Prostate gland (tissue), 2 donors: ENCODE results near the gene CLEC2D. TPM values are rescaled to one million over a fixed set of nuclear protein-coding genes. Genes with fewer than 3 reads are reported as not detected.

Experiments
- DNase-seq: peaks from one replicate; pipeline ENCODE4 v3.0.0-alpha.2; 2019; ENCODE audit warnings: low spot score
- H3K27ac ChIP-seq, 2 donors: fragments of 200-600 bp; sonication (generic); 2 replicates each; pipeline ENCODE4 v1.5.1; 2017 to 2019
- H3K27me3 ChIP-seq: fragments of 200-600 bp; sonication (generic); replicated peaks from 2 replicates; pipeline ENCODE4 v1.5.1; 2019; ENCODE audit not compliant: insufficient read depth
- H3K36me3 ChIP-seq, 2 donors: fragments of 200-600 bp; sonication (generic); 1 replicate in 1 of 2; 2 replicates in 1 of 2; pipeline versions ENCODE4 v1.5.1 to v1.8.1; 2017 to 2019
- H3K4me1 ChIP-seq: fragments of 200-600 bp; sonication (generic); replicated peaks from 2 replicates; pipeline ENCODE4 v1.5.1; 2019
- H3K4me3 ChIP-seq, 2 donors: fragments of 200-600 bp; sonication (generic); 2 replicates each; pipeline ENCODE4 v1.5.1; 2017 to 2019
- H3K9me3 ChIP-seq: fragments of 200-600 bp; sonication (generic); 2 replicates; pipeline ENCODE4 v1.5.1; 2017
- POLR2A ChIP-seq: fragments of 450-650 bp; IDR thresholded peaks from one replicate; pipeline ENCODE4 v1.6.1; 2016; ENCODE audit warnings: antibody characterized with exemption, mild to moderate bottlenecking
- POLR2AphosphoS5 ChIP-seq: sonication (generic); formaldehyde crosslinking; IDR thresholded peaks from one replicate; pipeline ENCODE4 v1.6.1; 2017; ENCODE audit warnings: antibody characterized with exemption
- WGBS: methylation state at CpG from one replicate; pipeline ENCODE4 v1.1.5; 2018; 5-methylcytosine and 5-hydroxymethylcytosine counted together
- intact Hi-C: fragments of 100-400 bp; cut with DNase I; formaldehyde crosslinking; loops from one replicate; pipeline ENCODE4 v1.14.2; 2022
- total RNA-seq, 2 donors: library from RNA; depleted of rRNA; stranded (reverse); fragments of >200 nt; gene quantifications; one replicate each; pipeline ENCODE4 v1.1.0, GENCODE V29; 2016
- TF ChIP-seq, protein P1 (sequence below), 4 experiments: fragments of 200-600 bp in 2 of 4; fragments of 450-650 bp in 2 of 4; sonication (generic) in 2 of 4; IDR thresholded peaks; 1 replicate in 3 of 4; 2 replicates in 1 of 4; pipeline ENCODE4 v1.5.1; 2016 to 2019; ENCODE audit warnings: antibody characterized with exemption in 4 of 4, mild to moderate bottlenecking in 2 of 4, moderate library complexity in 2 of 4

The CLEC2D gene
- 10 to 100 TPM in 1 of 2 donors, 1 to 10 TPM in 1; 4.1 to 19.9 TPM for total RNA-seq

- Histone ChIP-seq H3K36me3 (no peaks in the 10 kb centered on the region), H3K4me3 (no peak within 1 kb of the TSS), H3K9me3 (no peaks in the 10 kb centered on the region), H3K4me1 (no peaks in the 10 kb centered on the region), H3K27me3 (no peaks in the 10 kb centered on the region), H3K27ac (no peak within 1 kb of the TSS)
- intact Hi-C loops, result no loop called here
- no peak for DNase-seq
- 82% methylated on average over 4 of the region's 4 CpGs for WGBS
- TF ChIP-seq, protein P1, sequence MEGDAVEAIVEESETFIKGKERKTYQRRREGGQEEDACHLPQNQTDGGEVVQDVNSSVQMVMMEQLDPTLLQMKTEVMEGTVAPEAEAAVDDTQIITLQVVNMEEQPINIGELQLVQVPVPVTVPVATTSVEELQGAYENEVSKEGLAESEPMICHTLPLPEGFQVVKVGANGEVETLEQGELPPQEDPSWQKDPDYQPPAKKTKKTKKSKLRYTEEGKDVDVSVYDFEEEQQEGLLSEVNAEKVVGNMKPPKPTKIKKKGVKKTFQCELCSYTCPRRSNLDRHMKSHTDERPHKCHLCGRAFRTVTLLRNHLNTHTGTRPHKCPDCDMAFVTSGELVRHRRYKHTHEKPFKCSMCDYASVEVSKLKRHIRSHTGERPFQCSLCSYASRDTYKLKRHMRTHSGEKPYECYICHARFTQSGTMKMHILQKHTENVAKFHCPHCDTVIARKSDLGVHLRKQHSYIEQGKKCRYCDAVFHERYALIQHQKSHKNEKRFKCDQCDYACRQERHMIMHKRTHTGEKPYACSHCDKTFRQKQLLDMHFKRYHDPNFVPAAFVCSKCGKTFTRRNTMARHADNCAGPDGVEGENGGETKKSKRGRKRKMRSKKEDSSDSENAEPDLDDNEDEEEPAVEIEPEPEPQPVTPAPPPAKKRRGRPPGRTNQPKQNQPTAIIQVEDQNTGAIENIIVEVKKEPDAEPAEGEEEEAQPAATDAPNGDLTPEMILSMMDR (IDR thresholded peaks at IDR 0.05), result no peak
- TF ChIP-seq POLR2AphosphoS5 (no peak), POLR2A (no peak)
These were observed at the start of gene CLEC2D for GRCh38 chr12:9669534-9669933. Gene CLEC2D, plus strand, starts transcription at chr12:9669713. Its CDS starts 22 bp downstream, at chr12:9669735.

DNA sequence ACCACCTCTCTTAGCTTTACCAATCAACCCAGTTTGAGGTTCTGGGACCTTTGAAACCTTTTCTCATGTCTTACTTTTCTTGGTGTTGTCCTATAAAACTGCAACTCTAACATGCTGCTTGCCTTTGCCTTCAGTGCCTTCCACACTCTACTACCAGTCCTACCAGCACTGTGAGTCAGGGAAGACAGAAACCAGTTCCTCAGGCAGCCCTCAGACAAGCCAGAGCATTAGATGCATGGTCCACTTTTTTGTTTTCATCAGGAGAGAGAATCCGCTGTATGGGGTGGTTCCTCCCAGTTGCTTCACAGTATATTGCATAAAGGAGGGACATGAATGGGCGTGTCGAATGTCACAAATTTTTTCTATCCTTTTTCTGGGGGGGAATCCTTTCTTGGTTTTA is 44.5 kb upstream of the CLEC2D start:
- Histone ChIP-seq H3K36me3 (no peaks in the 10 kb centered on the region), H3K27ac (no peak overlapping the region), H3K9me3 (no peaks in the 10 kb centered on the region), H3K27me3 (no peaks in the 10 kb centered on the region), H3K4me3 (no peak overlapping the region), H3K4me1 (no peaks in the 10 kb centered on the region)
- WGBS, result 97% methylated on average over 3 of the region's 3 CpGs
- no peak for TF ChIP-seq POLR2AphosphoS5
- TF ChIP-seq, protein P1 (IDR thresholded peaks at IDR 0.05), result no peak
- TF ChIP-seq POLR2A, result no peak
- no peak for DNase-seq
- intact Hi-C loops, result no loop called here

- Histone ChIP-seq H3K4me3 (no peak overlapping the region), H3K27me3 (no peaks in the 10 kb centered on the region), H3K4me1 (no peaks in the 10 kb centered on the region), H3K9me3 (no peaks in the 10 kb centered on the region), H3K27ac (no peak overlapping the region), H3K36me3 (no peaks in the 10 kb centered on the region)
- no peak for DNase-seq
- TF ChIP-seq POLR2A (no peak), POLR2AphosphoS5 (no peak)
- TF ChIP-seq, protein P1 (IDR thresholded peaks at IDR 0.05), result no peak
- intact Hi-C loops, result no loop called here
These were observed 43.2 kb upstream of the CLEC2D start for GRCh38 chr12:9626291-9626690.

DNA sequence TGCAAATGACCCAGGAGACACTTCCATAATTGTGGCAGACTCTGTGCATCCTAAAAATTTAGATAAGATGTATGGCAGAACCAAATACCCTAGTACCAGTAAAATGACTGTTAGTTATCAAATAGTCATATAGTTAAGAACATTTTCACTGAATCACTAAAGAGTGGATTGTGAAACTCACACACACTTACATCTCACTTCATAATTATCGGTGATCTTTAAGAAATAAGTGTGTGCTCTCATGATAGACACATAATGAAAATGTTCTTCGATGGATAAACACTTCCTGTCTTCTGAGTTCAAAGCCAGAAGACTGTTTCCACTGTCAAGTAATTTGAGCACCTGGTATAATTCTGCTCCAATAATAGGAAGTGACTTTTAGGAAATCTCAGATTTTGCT is 42.7 kb upstream of the CLEC2D start:
- intact Hi-C loops, result no loop called here
- H3K36me3 ChIP-seq, result no peaks in the 10 kb centered on the region
- 76% methylated on average over 2 of the region's 2 CpGs for WGBS

GRCh38 chr12:9632766-9633165 is 36.7 kb upstream of the CLEC2D start:
- Histone ChIP-seq H3K27me3 (no peaks in the 10 kb centered on the region), H3K4me3 (no peak overlapping the region), H3K36me3 (no peaks in the 10 kb centered on the region), H3K4me1 (no peaks in the 10 kb centered on the region), H3K27ac (no peak overlapping the region), H3K9me3 (no peaks in the 10 kb centered on the region)
- intact Hi-C loops, result no loop called here
- no peak for DNase-seq
- 96% methylated on average over 13 of the region's 13 CpGs for WGBS
- TF ChIP-seq, protein P1 (IDR thresholded peaks at IDR 0.05), result no peak
- no peak for TF ChIP-seq POLR2A
- TF ChIP-seq POLR2AphosphoS5, result no peak

More for the DNA sequence above, 42.7 kb upstream of the CLEC2D start:
- Histone ChIP-seq H3K4me1 (no peaks in the 10 kb centered on the region), H3K9me3 (no peaks in the 10 kb centered on the region), H3K27ac (no peak overlapping the region), H3K4me3 (no peak overlapping the region), H3K27me3 (no peaks in the 10 kb centered on the region)
- no peak for TF ChIP-seq POLR2AphosphoS5
- no peak for TF ChIP-seq POLR2A
- TF ChIP-seq, protein P1 (IDR thresholded peaks at IDR 0.05), result no peak
- DNase-seq, result no peak
